ENCODE data around the gene TPM2. TPM values are rescaled to one million over a fixed set of nuclear protein-coding genes. Genes with fewer than 3 reads are reported as not detected.

Gene TPM2
- total RNA-seq, 1 experiment from 2014 or later: 12.1 TPM

GRCh38 chr9:35696520-35697215 is 6.9 kb upstream of the TPM2 start:
- peak; percentile 62 for DNase-seq (ENCODE audit: low read depth)

GRCh38 chr9:35695943-35696401 is 6.2 kb upstream of the TPM2 start:
- DNase-seq (ENCODE audit: low read depth): no peak

GRCh38 chr9:35691757-35692301 is 2.1 kb upstream of the TPM2 start:
- no peak for DNase-seq (ENCODE audit: low read depth)

- DNase-seq (ENCODE audit: low read depth): no peak
Measured at GRCh38 chr9:35691334-35691650, 1.6 kb upstream of the TPM2 start.

GRCh38 chr9:35690614-35691333 is 1.0 kb upstream of the TPM2 start:
- DNase-seq (ENCODE audit: low read depth): peak; percentile 75

GRCh38 chr9:35690294-35690613 is 529 bp upstream of the TPM2 start:
- no peak for DNase-seq (ENCODE audit: low read depth)

- DNase-seq (ENCODE audit: low read depth): peak; percentile 98
Measured at GRCh38 chr9:35688558-35689541, 875 bp downstream of the TPM2 start.

GRCh38 chr9:35687972-35688557 is 1.7 kb downstream of the TPM2 start:
- DNase-seq (ENCODE audit: low read depth): no peak

GRCh38 chr9:35687306-35687705 is 2.4 kb downstream of the TPM2 start:
- no peak for DNase-seq (ENCODE audit: low read depth)

- DNase-seq (ENCODE audit: low read depth): peak; percentile 84
Measured at GRCh38 chr9:35686222-35687203, 3.2 kb downstream of the TPM2 start.

GRCh38 chr9:35685506-35685905 is 4.2 kb downstream of the TPM2 start:
- DNase-seq (ENCODE audit: low read depth): no peak

GRCh38 chr9:35684921-35685320 is 4.8 kb downstream of the TPM2 start:
- DNase-seq (ENCODE audit: low read depth): no peak

GRCh38 chr9:35683323-35683722 is 6.4 kb downstream of the TPM2 start:
- DNase-seq (ENCODE audit: low read depth): no peak

- no peak for DNase-seq (ENCODE audit: low read depth)
Measured at GRCh38 chr9:35682520-35683315, 7.0 kb downstream of the TPM2 start.

- DNase-seq (ENCODE audit: low read depth): no peak
Measured at GRCh38 chr9:35682051-35682450, 7.7 kb downstream of the TPM2 start.

- peak; percentile 39 for DNase-seq (ENCODE audit: low read depth)
Measured at GRCh38 chr9:35681341-35682002, 8.3 kb downstream of the TPM2 start.

GRCh38 chr9:35680331-35681105 is 9.2 kb downstream of the TPM2 start:
- peak; percentile 65 for DNase-seq (ENCODE audit: low read depth)

- DNase-seq (ENCODE audit: low read depth): no peak
Measured at GRCh38 chr9:35679766-35680330, 9.9 kb downstream of the TPM2 start.

Data from M059J (cell line).